NCI-H748 (cell line): ENCODE data around the gene APRT.

ENCODE experiments used
- DNase-seq: peaks from one replicate; lab custom pipeline; 2025; ENCODE audit not compliant: unreplicated experiment; lab: John Stamatoyannopoulos, UW

Gene APRT

DNA sequence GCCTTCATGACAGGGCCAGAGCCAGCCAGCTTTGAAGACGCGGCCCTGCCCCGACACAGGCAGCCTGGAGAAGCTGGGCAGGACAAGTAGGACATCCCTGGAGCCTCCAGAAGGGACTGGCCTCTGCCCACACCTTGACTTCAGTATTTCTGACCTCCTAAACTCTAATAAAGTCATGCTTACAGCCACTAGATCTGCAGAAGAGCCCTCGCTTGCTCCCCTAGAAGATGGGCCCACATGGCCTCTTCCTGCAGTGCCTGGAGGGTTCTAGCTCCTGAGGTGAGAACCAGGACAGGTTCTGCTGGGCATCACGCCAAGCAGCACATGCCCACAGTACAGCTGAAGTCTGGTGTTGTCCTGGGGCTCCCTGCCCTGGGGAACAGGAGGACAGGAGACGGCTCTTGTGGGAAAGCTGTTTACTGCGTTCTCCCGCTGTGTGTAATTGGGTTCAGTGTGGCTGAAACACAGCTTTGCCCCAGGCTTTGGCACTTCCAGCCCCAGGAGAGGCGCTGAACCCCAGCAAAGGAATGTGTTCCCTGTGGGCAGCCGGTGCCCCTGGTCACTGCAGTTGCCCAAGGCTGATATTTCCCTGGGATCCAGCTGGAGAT is 2.6 kb downstream of the APRT start:
- DNase-seq: no peak

DNA sequence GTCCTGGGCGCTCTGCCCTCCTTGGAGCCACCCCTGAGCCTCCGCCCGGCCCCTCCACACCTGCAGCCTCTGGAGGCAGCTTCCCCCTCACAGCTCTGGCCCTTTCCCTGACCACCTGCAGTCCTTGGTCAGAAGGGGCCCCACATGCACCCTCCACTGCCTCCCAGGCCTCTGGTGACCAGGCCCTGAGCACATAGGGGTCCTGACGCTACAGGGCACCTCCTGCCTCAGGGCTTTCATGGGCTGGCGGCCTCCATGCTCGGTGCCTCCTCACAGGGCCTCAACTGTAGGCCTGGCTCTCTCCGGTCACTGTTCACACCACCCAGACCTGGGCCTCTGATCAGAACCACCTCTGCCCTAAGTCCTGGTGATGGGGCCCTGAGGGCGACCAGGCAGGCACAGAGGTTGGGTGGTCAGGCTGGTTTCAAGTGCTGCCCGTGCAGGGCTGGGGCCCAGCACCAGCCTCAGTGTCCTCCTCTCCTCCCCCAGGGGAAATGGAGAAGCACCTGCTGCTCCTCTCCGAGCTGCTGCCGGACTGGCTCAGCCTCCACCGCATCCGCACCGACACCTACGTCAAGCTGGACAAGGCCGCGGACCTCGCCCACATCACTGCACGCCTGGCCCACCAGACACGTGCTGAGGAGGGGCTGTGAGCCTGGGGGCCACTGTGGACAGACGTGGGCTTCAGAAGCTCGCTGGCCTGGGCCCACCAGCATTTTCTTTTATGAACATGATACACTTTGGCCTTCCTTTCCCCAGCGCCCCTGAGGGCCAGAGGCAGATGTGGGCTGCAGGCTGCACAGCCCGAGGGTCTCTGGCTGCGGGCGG is 3.9 kb downstream of the APRT start:
- no peak for DNase-seq

DNA sequence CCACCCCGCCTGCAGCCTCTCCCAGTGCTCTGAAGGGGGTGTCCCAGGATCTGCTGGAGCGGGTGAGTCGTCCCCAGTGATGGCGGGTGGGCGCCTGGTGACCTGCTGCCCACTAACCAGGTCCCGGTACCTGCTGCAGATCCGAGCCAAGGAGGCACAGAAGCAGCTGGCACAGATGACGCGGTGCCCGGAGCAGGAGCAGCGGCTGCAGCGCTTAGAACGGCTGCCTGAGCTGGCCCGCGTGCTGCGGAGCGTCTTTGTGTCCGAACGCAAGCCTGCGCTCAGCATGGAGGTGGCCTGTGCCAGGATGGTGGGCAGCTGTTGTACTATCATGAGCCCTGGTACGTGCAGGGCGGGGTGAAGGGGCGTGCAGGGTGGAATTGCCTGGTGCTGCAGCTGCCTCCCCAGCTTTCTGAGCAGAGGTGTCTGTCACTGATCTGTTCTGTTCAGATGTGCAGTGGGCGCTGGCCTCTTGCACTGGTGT is 4.5 kb downstream of the APRT start:
- no peak for DNase-seq

DNA sequence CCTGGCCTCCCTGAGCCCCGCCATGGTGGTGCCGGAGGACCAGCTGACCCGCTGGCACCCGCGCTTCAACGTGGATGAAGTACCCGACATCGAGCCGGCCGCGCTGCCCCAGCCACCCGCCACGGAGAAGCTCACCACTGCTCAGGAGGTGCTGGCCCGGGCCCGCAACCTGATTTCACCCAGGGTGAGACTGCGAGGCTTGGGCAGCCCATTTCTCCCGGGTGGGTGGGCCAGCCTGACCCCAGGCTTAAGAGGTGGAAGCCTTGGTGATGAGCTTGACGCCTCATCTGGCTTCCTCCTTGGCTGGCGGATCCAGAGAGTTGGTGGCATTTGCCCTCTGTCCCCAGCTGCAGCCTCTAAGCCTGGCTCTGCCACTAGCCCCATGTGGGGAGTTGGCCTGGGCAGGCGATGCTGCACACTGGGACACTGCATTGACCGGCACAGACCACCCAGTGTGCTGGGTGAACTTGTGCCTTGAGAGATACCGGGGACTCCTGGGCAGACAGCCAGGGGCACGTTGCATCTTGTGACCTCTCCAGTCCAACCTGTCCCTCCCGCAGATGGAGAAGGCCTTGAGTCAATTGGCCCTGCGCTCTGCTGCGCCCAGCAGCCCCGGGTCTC is 5.1 kb downstream of the APRT start:
- DNase-seq: no peak

DNA sequence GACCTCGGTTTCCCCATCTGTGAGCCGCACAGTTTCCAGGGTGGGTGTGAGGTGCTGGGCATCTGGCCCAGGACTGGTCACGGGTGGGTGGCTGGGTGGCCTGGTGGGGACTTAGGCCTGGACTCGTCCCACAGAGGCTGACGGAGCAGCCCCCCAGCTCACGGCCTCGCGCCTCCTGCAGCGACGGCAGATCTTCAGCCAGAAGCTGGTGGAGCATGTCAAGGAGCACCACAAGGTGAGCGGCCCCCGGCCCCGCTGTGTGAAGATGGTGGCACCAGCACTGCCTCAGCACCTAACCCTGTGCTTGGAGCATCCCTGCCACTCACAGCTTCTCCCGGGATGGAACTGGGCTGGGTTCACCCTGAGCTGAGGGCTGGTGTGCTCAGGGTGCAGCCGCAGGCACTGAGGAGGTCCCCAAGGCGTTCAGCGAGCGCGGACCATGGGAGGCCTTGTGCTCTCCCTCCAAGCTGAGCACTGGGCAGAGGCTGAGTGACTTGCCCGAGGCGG is 5.8 kb downstream of the APRT start:
- DNase-seq: no peak

DNA sequence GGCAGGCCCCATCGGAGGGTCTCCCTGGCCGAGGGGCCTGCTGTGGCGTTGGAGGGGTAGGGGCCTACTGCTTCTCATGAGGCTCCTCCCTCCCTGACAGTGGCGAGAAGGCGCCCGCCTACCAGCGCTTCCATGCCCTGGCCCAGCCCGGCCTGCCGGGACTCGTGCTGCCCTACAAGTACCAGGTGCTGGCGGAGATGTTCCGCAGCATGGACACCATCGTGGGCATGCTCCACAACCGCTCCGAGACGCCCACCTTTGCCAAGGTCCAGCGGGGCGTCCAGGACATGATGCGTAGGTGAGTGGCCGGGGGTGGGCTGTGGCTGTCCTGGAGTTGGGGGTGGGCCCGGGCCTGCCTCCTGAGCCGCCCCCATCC is 6.4 kb downstream of the APRT start:
- no peak for DNase-seq

DNA sequence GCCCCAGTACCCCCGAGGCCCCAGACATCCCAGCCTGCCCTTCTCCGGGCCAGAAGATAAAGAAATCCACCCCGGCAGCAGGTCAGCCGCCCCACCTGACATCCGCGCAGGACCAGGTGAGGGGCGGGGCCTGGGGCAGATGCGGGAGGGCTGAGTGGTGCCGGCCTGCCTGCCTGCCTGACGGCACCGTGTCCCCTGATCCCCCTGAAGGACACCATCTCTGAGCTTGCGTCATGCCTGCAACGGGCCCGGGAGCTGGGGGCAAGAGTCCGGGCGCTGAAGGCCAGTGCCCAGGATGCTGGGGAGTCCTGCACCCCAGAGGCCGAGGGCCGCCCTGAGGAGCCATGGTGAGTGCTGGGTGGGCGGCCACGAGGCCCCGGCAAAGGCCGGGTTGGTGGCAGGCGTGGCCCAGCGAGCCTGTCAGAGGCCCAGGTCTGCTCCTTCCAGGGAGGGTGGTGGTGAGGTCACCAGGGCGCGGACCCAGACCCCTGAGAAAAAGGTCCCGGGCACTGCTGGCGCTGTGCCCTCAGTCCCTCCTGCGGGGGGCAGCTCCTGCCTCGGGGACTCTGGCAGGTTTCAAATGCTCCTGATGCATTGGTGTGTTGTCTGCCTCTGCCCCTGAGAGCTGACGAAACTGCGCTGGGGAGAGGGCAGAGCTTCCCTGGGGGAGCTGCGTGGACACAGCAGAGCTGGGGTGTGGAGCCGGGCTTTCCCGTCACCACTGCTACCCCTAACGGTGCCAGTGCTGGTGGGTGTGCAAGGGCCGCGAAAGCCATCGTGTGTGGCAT is 7.0 kb downstream of the APRT start:
- peak; percentile 55 for DNase-seq

DNA sequence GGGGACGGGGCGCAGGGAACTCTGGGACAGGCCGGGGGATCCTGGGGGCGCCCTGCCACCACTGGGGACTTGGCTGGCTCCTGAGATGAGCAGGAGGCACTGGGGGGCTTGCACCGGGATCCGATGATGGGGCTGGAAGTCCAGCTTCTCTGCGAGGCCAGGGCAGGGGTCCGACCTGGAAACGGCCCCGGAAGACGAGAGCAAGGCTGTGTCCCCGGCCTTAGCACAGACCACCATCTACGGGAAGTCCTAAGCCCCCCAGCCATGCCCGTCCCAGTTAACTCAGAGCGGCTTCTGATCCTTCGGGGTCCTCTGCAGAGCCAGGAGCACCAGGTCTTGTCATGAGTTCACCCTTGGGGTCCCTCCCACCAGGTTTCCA is 7.6 kb downstream of the APRT start:
- no peak for DNase-seq

DNA sequence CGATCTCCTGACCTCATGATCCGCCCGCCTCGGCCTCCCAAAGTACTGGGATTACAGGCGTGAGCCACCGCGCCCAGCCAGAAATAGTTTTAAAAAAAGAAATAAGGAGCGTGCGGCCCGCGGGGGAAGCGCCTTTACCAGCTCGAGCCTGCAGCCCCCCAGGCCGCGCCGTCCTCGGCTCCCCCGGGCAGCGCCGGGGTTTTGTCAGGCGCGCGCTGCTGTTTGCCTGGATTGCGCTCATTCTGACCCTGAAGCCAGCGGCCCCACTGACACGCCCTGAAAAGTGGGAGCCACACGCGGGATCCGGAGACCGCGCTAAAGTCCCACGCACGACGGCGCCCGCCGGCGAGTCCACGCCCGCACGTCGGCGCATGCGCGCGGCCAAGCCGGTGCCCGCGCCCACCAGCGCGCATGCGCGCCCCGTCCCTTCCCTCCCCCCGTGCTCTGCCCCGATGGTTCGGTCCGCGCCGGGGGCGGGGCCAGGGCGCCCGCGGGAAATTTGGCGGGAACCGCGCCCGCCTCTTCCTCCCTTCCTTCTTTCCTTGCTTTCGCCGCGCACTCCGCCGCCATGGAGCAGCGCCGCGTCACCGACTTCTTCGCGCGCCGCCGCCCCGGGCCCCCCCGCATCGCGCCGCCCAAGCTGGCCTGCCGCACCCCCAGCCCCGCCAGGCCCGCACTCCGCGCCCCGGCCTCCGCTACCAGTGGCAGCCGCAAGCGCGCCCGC is 8.3 kb downstream of the APRT start, which contains the start of gene CDT1:
Gene CDT1 (plus strand): TSS at position 526 of the 724 bp plus-strand sequence. CDS start 43 bp downstream, at position 569.
- peak; percentile 75 for DNase-seq

DNA sequence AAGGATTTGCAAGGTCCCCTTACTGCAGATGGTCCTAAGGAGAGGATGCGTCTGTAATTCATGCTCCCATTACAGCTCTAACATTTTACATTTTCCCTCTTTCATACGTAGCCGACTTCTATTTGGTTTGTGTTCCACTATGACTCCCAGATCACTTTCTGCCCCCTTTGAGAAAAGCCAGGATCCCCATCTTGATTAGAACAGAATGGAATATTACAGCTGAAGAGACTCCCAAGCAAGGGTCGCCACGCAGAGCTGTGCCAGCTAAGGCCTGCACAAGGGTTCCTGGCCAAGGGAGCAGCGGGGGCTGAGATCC is 11.5 kb downstream of the APRT start:
- DNase-seq: no peak

DNA sequence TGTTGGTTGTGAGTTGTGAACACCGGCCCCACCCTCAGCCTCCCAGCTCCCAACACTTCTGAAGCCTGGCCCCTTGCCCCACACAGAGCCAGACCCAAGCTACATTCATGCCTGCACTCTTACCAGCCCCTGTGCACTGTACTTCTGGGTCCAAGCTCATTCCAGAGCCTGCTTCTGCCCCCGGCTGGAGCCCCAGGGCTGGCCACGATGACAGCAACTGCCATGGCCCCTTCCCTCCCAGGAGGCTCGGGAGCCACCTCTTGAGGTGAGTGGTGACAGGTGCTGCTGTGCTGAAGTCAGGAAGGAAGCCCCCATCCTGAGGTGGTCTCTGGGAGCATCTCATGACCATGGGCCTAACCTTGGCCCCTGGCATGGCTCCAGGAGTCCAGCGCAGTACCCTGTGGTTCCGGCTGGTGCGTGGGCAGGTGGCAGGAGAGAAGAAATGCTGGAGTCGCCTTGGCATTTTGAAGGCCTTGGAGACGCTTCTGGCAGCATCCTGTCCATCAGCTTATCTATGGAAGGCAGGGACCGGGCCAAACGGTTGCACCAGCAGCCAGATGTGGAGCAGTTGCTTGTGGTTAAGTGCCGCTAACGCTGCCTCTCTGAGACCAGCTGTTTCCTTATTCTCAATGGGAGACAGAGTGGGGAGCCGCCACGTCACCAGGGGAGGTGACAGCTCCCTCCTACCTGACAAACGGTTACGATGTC is 12.0 kb downstream of the APRT start:
- DNase-seq: no peak

DNA sequence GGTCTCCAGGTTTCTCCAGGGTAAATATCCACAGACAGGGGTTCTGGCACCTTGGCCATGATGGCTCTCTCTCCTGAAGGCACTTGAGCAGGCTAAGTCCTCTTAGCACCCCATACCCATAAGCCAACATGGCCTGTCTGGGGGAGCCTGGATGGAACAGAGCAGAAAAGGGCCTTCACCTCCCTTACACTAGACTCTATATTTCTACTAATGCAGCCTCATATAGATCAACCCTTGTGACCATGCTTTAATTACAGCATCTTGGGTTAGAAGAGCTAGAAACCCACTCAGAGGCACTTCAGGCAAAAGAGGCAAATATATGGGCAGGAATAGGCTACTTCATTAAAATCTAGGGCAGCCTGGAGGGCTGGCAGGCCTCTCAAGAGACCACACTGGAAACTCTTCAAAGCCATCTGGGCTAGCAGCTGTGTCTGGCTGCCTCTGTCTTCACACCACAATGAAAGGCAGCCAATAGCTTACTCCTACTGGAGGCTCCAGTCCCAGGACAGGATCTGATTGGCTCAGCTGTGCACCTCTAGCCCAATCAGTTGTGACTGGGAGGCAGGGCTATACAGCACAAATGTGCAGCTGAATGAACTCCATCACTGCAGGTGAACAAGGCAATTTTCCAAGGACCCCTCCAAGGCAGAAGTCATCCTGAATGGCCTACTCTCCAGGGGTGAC is 12.8 kb downstream of the APRT start:
- no peak for DNase-seq

DNA sequence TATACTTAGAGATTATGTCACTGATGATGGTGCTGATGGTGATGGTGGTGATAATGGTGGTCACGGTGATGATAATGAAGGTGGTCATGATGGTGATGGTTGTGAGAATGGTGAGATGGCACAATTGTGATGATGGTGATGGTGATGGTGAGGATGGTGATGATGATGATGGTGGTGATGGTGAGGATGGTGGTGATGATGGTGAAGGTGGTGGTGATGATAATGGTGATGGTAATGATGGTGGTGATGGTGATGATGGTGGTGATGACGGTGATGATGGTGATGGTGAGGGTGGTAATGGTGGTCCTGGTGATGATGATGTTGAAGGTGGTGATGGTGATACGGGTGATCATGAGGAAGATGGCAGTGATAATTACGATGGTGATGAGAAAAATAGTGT is 13.7 kb downstream of the APRT start:
- no peak for DNase-seq

DNA sequence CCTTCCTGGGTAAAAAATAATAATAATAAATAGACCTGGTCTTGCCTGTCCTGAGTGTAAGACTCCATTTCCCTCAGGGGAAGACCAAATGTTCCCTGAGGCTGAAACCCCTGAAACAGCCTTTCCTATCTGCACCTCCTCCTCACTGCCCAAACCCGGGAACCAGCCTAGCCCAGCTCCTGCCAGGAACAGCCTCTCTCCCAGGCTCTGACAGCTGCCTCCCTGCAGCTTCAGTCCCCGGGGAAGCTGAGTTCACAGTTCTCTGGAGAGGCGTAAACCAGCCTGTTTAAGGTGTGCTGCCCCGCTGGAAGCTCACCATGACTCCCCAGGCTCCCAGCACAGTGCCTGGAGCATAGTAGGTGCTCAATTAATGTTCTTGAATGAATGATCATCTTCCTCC is 15.4 kb downstream of the APRT start:
- DNase-seq: no peak

DNA sequence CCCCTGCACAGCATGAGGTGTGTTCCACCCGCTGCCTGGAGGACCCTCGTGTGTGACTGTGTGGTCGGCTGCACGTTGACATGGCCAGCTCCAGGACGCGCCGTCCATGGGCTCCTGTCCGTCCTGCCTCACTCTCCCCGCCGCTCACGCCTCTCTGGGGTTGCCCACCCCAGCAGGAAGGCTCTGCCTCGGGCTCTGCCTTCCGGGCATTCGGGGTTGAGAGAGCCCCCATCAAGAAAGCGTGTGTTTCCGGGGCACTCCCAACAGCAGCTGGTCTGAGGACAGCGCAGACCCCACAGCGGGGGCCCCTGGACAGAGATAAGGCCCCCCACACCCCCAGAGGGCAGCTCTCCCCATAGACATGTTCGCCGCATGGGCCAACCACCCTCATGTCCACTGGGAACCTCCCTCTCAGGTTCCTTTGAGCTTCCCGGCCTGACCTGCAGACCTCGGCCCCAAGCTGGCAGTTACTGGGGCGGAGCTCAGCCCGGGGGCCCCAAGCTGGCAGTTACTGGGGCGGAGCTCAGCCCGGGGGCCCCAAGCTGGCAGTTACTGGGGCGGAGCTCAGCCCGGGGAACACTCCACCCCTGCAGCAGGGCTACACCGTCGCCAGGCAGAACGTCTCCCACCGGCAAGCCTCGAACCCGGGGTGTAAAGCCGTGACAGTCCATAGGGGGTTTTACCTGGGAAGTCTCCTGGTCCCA is 18.3 kb downstream of the APRT start:
- DNase-seq: no peak

DNA sequence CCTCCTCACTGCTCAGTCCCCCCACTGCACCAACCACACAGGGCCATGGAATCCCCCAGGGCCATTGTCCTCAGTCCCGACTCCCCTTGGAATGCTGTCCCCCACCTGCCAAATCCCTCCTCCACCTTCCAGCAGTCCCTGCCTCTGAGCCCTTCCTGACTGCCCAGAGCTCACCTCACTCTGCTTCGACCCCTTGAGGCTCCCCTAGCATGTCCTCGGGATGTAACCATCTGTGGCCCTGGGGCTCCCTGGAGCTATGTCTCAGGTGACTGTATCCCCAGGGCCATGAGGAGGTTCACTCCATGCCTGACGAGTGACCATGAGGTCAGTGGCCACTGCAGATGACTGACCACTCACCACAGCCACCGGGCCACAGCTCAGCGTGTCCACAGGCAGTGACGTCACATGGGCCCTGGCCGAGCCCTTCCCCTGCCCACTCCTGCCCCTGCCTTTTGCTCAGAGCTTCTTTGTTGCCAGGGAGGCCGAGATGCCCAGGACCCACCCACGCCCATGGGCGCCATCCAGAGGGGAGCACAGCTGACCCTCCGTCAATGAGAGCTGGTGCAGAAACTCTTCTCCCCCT is 19.0 kb downstream of the APRT start:
- DNase-seq: no peak

DNA sequence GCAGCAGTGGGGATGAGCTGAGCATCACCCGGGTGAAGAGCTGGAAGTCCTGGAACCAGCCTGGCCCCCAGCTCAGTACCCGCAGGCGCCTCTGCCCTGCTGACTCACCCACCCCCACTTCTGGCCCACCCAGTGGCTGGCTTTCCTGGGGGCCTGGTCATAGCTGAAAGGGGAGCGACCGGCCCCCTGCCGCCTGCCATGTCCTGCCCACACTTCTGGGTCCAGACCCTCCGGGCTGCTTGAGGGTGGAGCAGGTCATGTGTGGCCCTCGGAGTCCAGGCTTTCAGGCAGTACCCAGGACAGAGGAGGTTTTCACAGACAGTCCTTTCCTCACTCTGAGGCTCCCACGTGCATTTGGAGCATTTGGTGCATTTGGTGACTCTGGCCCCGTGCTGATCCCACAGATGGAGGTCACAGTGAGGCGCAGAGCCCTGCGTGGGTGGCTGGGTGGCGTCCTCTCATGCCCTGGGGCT is 19.6 kb downstream of the APRT start:
- DNase-seq: no peak
